T-helper 1 cell treated with Interleukin-12 subunit alpha and Interleukin-12 subunit beta and Interleukin-4 antibody, amounts not matched to agents 30 μg/mL and 1 μg/mL, for 36 hours (primary cell): ENCODE measurements around the gene ABL2.
"Not testable (repeated sequence)": the region's sequence is repeated elsewhere in the genome, so short reads cannot be mapped to it uniquely, and the experiment has no call there.

Experiments used
- H3K27ac Mint-ChIP-seq: one replicate; pipeline ENCODE4 v1.8.0; 2021; ENCODE audit warnings: mild to moderate bottlenecking, mixed read lengths
- H3K27me3 Mint-ChIP-seq: one replicate; pipeline ENCODE4 v1.8.0; 2021; ENCODE audit warnings: low read depth, mixed read lengths
- H3K36me3 Mint-ChIP-seq: one replicate; pipeline ENCODE4 v1.8.0; 2021; ENCODE audit warnings: low read depth, mixed read lengths
- H3K4me1 Mint-ChIP-seq: one replicate; pipeline ENCODE4 v1.8.0; 2021; ENCODE audit warnings: low read depth, mixed read lengths
- H3K4me3 Mint-ChIP-seq: one replicate; pipeline ENCODE4 v1.8.0; 2021; ENCODE audit warnings: mild to moderate bottlenecking, moderate library complexity, mixed read lengths
- H3K9me3 Mint-ChIP-seq: one replicate; pipeline ENCODE4 v1.8.0; 2021; ENCODE audit warnings: mixed read lengths

The ABL2 gene

DNA sequence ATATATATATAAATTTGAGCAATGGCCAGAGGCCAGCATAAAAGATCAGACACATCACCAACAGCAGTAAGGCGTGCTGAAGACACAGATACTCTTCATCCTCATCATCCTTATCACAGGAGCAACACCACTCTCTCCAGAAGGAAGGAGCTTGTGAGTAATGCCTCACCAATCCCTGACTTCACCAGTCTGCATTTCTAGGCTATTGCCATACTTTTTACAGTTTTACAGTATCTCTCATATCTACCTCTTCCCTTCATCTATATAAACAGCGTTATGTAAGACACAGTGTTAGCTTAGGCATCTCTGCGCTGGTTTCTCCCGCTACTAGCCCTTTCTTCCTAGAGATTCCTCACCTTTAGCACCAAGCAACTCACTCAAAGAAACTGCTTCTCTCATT, 2.4 kb upstream of the ABL2 start:
- peaks cover 9% of the 10 kb centered on the region for H3K27me3 Mint-ChIP-seq
- H3K4me1 Mint-ChIP-seq: peaks cover 21% of the 10 kb centered on the region
- no peaks in the 10 kb centered on the region for H3K9me3 Mint-ChIP-seq
- no peak overlapping the region for H3K4me3 Mint-ChIP-seq
- H3K36me3 Mint-ChIP-seq: peaks cover 4% of the 10 kb centered on the region
- no peak overlapping the region for H3K27ac Mint-ChIP-seq

DNA sequence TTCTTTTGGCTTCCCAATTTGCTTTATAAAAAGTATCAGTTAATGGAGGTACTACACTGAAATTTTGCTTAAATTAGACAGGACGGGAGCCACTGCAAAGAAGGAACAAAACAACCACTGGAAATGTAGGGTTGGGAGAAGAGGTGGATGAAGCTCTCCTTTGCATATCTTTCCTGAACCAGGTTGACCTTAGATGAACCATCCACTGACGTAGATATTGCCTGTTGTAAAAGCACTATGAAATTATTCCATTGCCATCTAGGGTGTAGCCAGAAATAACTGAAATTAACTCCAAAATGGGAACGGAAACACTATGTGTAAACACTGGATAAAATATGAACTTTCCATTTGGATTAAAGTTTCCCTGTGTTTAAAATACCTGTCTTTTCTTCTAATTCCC, 1.2 kb upstream of the ABL2 start:
- Mint-ChIP-seq H3K36me3 (peaks cover 4% of the 10 kb centered on the region), H3K4me3 (peak overlapping the region; percentile 88), H3K27me3 (peaks cover 9% of the 10 kb centered on the region), H3K4me1 (peaks cover 27% of the 10 kb centered on the region), H3K9me3 (no peaks in the 10 kb centered on the region), H3K27ac (no peak overlapping the region)

DNA sequence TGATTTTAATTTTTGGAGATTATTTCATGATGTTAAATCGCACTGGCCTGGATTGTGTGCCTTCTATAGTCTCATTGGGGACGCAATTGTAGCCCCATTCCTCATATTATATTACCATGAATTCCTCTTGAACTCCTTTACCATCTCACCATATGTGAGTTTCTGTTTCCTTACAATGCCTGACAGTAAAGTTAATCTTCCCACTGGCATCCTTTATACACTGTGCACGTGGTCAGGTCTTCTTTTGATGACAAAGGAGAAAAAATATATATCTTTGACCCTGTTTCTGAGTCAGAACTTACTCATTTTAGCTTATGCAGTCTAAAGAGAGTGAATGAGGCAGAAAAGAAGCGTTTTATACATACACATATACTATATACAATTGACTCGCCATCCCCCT, 774 bp upstream of the ABL2 start:
- Mint-ChIP-seq H3K36me3 (peaks cover 4% of the 10 kb centered on the region), H3K27ac (no peak overlapping the region), H3K27me3 (peaks cover 9% of the 10 kb centered on the region), H3K4me3 (peak overlapping the region; percentile 88), H3K4me1 (peaks cover 27% of the 10 kb centered on the region), H3K9me3 (no peaks in the 10 kb centered on the region)

GRCh38 chr1:179228783-179229213, 679 bp downstream of the ABL2 start:
- peak overlapping the region; percentile 92 for H3K4me3 Mint-ChIP-seq
- peak overlapping the region; percentile 46 for H3K27ac Mint-ChIP-seq
- peaks cover 27% of the 10 kb centered on the region for H3K4me1 Mint-ChIP-seq
- no peaks in the 10 kb centered on the region for H3K9me3 Mint-ChIP-seq
- peaks cover 4% of the 10 kb centered on the region for H3K36me3 Mint-ChIP-seq
- peaks cover 9% of the 10 kb centered on the region for H3K27me3 Mint-ChIP-seq

- H3K4me1 Mint-ChIP-seq: peaks cover 27% of the 10 kb centered on the region
- no peak overlapping the region for H3K4me3 Mint-ChIP-seq
- H3K9me3 Mint-ChIP-seq: no peaks in the 10 kb centered on the region
- H3K27ac Mint-ChIP-seq: no peak overlapping the region
- H3K27me3 Mint-ChIP-seq: peaks cover 9% of the 10 kb centered on the region
- peaks cover 4% of the 10 kb centered on the region for H3K36me3 Mint-ChIP-seq
Measured at GRCh38 chr1:179226738-179227137, 2.7 kb downstream of the ABL2 start.

DNA sequence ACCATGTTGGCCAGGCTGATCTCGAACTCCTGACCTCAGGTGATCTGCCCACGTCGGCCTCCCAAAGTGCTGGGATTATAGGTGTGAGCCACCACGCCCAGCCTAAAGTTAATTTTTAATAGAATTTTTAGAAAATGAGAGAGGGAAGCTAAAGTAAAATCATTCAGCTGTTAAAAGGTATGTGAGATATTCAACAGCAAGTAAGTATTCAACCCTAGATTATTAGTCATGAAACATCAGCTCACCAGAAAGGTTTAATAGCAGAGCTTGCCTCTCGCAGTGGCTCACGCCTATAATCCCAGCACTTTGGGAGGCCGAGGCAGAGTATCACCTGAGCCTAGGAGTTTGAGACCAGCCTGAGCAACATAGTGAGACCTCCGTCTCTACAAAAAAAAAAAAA, 5.0 kb downstream of the ABL2 start:
- not testable (repeated sequence) for H3K36me3 Mint-ChIP-seq, H3K27ac Mint-ChIP-seq, H3K9me3 Mint-ChIP-seq, H3K4me3 Mint-ChIP-seq, H3K27me3 Mint-ChIP-seq
- peaks cover 21% of the 10 kb centered on the region for H3K4me1 Mint-ChIP-seq

- H3K4me1 Mint-ChIP-seq, H3K27ac Mint-ChIP-seq, H3K9me3 Mint-ChIP-seq, H3K4me3 Mint-ChIP-seq, H3K27me3 Mint-ChIP-seq, H3K36me3 Mint-ChIP-seq: not testable (repeated sequence)
Measured at GRCh38 chr1:179221121-179221520, 8.4 kb downstream of the ABL2 start.

DNA sequence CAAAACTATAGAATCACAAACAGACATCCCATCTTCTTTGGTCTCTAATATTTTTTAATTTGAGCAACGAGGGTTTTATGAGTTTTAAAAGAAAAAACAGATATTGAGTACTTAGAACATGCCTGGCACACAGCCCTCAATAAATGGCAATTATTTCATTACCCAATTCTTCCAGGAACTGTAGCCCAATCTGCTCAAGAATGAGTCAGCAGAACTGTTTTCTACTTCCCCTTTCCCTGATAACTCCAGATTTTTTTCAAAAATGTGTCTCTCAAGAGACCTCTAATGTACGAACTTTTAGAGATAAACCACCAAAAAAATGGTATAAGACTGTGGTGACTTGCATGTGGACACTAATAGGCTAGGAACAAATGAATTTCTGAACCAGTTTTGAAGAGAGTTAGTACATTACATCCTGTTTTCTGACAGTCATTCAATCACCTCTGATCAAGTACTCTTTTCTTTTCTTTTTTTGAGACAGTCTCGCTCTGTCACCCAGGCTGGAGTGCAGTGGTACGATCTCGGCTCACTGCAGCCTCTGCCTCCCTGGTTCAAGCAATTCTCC, 11.5 kb downstream of the ABL2 start:
- Mint-ChIP-seq H3K4me1 (peaks cover 3% of the 10 kb centered on the region), H3K36me3 (peaks cover 1% of the 10 kb centered on the region), H3K4me3 (no peak overlapping the region), H3K27ac (no peak overlapping the region), H3K9me3 (no peaks in the 10 kb centered on the region), H3K27me3 (no peaks in the 10 kb centered on the region)

GRCh38 chr1:179213317-179213716, 16.2 kb downstream of the ABL2 start:
- not testable (repeated sequence) for H3K4me1 Mint-ChIP-seq, H3K4me3 Mint-ChIP-seq, H3K36me3 Mint-ChIP-seq, H3K27ac Mint-ChIP-seq, H3K27me3 Mint-ChIP-seq, H3K9me3 Mint-ChIP-seq

DNA sequence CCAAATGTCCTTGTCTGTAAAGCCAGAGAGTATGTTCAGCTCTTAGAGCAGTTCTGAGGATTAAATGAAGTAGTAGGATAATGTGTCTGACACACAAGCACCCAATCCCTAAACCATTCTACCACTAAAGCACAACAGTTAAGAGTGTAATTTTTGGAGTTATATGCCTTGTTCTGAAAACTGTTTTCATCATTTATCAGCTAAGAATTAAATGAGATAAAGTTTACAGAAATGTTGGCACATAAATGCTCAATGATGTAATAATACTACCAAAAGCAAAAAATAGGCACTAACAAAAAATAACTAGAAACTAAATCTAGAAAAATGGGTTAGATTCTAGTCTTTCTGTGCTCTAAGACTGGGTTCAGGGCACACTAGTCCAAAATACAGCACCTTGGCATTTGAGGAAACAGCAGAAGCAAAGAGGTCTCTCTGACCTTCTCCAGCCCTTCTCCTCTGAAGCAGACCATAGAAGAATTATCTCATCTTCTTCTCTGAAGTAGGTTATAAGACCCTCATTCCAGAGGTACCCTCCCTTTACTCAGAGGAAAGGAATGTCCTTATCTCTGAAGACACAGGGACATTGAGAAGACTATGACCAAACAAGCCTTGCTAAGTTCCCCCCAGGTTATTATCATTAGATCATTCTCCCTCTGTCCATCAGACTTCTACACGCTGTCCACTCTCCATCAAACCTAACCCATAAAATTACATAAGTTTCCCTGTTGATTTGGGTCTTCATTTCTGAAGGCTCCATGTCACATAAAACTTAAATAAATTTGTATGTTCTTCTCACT, 20.6 kb downstream of the ABL2 start:
- no peak overlapping the region for H3K27ac Mint-ChIP-seq
- peaks cover 3% of the 10 kb centered on the region for H3K9me3 Mint-ChIP-seq
- H3K27me3 Mint-ChIP-seq: no peaks in the 10 kb centered on the region
- H3K4me1 Mint-ChIP-seq: peaks cover 3% of the 10 kb centered on the region
- no peak overlapping the region for H3K4me3 Mint-ChIP-seq
- H3K36me3 Mint-ChIP-seq: peaks cover 4% of the 10 kb centered on the region

GRCh38 chr1:179206812-179207211, 22.7 kb downstream of the ABL2 start:
- no peak overlapping the region for H3K27ac Mint-ChIP-seq
- peaks cover 2% of the 10 kb centered on the region for H3K9me3 Mint-ChIP-seq
- H3K4me1 Mint-ChIP-seq: peaks cover 3% of the 10 kb centered on the region
- H3K36me3 Mint-ChIP-seq: peaks cover 1% of the 10 kb centered on the region
- H3K27me3 Mint-ChIP-seq: no peaks in the 10 kb centered on the region
- no peak overlapping the region for H3K4me3 Mint-ChIP-seq

GRCh38 chr1:179205284-179205683, 24.2 kb downstream of the ABL2 start:
- H3K4me3 Mint-ChIP-seq: no peak overlapping the region
- peaks cover 3% of the 10 kb centered on the region for H3K4me1 Mint-ChIP-seq
- H3K9me3 Mint-ChIP-seq: no peaks in the 10 kb centered on the region
- no peaks in the 10 kb centered on the region for H3K36me3 Mint-ChIP-seq
- no peak overlapping the region for H3K27ac Mint-ChIP-seq
- H3K27me3 Mint-ChIP-seq: no peaks in the 10 kb centered on the region

DNA sequence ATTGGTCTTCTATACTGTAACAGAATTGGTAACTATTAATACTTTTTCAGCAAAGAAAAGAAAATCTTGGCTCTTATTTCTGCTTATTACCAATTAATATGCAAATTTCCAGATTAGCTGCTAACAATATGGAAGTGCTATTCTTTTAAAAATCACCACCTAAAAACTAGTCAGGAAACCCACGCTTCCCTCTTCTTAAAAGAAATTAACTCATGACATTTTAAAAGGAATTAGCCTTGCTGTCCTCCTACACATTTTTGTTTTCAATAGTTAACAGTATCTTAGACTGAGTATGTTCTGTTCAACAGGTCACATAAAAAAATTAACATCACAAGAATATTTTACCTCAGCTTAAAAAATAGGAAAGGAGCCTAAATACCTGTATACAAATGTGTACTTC, 27.3 kb downstream of the ABL2 start:
- H3K36me3 Mint-ChIP-seq: no peaks in the 10 kb centered on the region
- H3K4me3 Mint-ChIP-seq: no peak overlapping the region
- no peaks in the 10 kb centered on the region for H3K27me3 Mint-ChIP-seq
- H3K27ac Mint-ChIP-seq: no peak overlapping the region
- no peaks in the 10 kb centered on the region for H3K9me3 Mint-ChIP-seq
- H3K4me1 Mint-ChIP-seq: peaks cover 3% of the 10 kb centered on the region

- H3K4me3 Mint-ChIP-seq: no peak overlapping the region
- H3K27me3 Mint-ChIP-seq: no peaks in the 10 kb centered on the region
- no peak overlapping the region for H3K27ac Mint-ChIP-seq
Measured at GRCh38 chr1:179200586-179200985, 28.9 kb downstream of the ABL2 start.

DNA sequence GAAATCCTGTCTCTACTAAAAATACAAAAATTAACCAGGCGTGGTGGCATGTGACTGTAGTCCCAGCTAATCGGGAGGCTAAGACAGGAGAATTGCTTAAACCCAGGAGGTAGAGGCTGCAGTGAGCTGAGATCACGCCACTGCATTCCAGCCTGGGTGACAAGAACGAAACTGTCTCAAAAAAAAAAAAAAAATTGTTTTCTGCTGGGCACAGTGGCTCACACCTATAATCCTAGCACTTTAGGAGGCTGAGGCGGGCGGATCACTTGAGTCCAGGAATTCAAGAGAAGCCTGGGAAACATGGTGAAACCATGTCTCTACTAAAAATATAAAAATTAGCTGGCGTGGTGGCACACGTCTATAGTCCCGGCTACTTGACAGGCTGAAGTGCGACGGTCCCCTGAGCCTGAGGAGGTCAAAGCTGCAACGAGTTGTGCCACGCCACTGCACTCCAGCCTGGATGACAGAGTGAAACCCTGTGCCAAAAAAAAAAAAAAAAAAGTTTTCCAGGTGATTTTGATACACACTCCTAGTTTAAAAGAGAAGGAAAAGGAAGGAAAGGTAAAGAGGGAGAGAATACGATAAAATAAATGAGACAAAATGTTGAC, 31.7 kb downstream of the ABL2 start:
- no peaks in the 10 kb centered on the region for H3K4me1 Mint-ChIP-seq
- H3K27ac Mint-ChIP-seq: no peak overlapping the region
- H3K27me3 Mint-ChIP-seq: no peaks in the 10 kb centered on the region
- no peak overlapping the region for H3K4me3 Mint-ChIP-seq
- no peaks in the 10 kb centered on the region for H3K36me3 Mint-ChIP-seq
- H3K9me3 Mint-ChIP-seq: no peaks in the 10 kb centered on the region

More at GRCh38 chr1:179200586-179200985, 28.9 kb downstream of the ABL2 start:
- Mint-ChIP-seq H3K36me3 (no peaks in the 10 kb centered on the region), H3K4me1 (peaks cover 3% of the 10 kb centered on the region), H3K9me3 (no peaks in the 10 kb centered on the region)
